Glomerular visceral epithelial cell (primary cell): ENCODE measurements around the gene RNF11.
A peak's percentile ranks its signal among the peaks of the same experiment; 100 is the strongest.
"Not testable (repeated sequence)": the region's sequence is repeated elsewhere in the genome, so short reads cannot be mapped to it uniquely, and the experiment has no call there.

ENCODE experiments used
- DNase-seq: peaks from one replicate; pipeline ENCODE4 v3.0.0-alpha.2; 2016; ENCODE audit errors: extremely low spot score

Gene RNF11

GRCh38 chr1:51228471-51228870 lies 7.6 kb upstream of the RNF11 start:
- not testable (repeated sequence) for DNase-seq

- peak; percentile 22 for DNase-seq
These were observed 5.5 kb upstream of the RNF11 start for GRCh38 chr1:51230501-51231078.

GRCh38 chr1:51231120-51231519 lies 5.0 kb upstream of the RNF11 start:
- DNase-seq: no peak

GRCh38 chr1:51231896-51232295 lies 4.2 kb upstream of the RNF11 start:
- DNase-seq: no peak

GRCh38 chr1:51234236-51234635 lies 1.8 kb upstream of the RNF11 start:
- DNase-seq: not testable (repeated sequence)

GRCh38 chr1:51234721-51235425 lies 1.2 kb upstream of the RNF11 start:
- DNase-seq: peak; percentile 89

GRCh38 chr1:51236531-51237350 lies 668 bp downstream of the RNF11 start:
- DNase-seq: peak; percentile 45

- peak; percentile 24 for DNase-seq
These were observed 1.4 kb downstream of the RNF11 start for GRCh38 chr1:51237351-51238033.

GRCh38 chr1:51238034-51238403 lies 1.9 kb downstream of the RNF11 start:
- DNase-seq: peak; percentile 39

- DNase-seq: no peak
These were observed 4.0 kb downstream of the RNF11 start for GRCh38 chr1:51240084-51240483.

GRCh38 chr1:51241119-51241518 lies 5.0 kb downstream of the RNF11 start:
- no peak for DNase-seq

- DNase-seq: no peak
These were observed 6.5 kb downstream of the RNF11 start for GRCh38 chr1:51242546-51242945.

- DNase-seq: no peak
These were observed 10.9 kb downstream of the RNF11 start for GRCh38 chr1:51247022-51247421.

GRCh38 chr1:51247499-51247898 lies 11.4 kb downstream of the RNF11 start:
- DNase-seq: no peak

GRCh38 chr1:51249445-51249844 lies 13.4 kb downstream of the RNF11 start:
- DNase-seq: no peak

GRCh38 chr1:51250729-51251128 lies 14.7 kb downstream of the RNF11 start:
- not testable (repeated sequence) for DNase-seq

- DNase-seq: not testable (repeated sequence)
These were observed 15.1 kb downstream of the RNF11 start for GRCh38 chr1:51251165-51251564.

- DNase-seq: no peak
These were observed 16.3 kb downstream of the RNF11 start for GRCh38 chr1:51252366-51252765.

- DNase-seq: no peak
These were observed 17.6 kb downstream of the RNF11 start for GRCh38 chr1:51253691-51254090.

- DNase-seq: no peak
These were observed 19.3 kb downstream of the RNF11 start for GRCh38 chr1:51255331-51255730.

- no peak for DNase-seq
These were observed 27.2 kb downstream of the RNF11 start for GRCh38 chr1:51263147-51263877.

- peak; percentile 88 for DNase-seq
These were observed 28.4 kb downstream of the RNF11 start for GRCh38 chr1:51264451-51264850.
